Measurements from ENCODE around the gene ZNF175. TPM values are rescaled to one million over a fixed set of nuclear protein-coding genes. Genes with fewer than 3 reads are reported as not detected.

ZNF175 gene
- total and polyA plus RNA-seq, 9 of the 15 experiments (the other 6 are each of a cell fraction or from before 2014, with no cell fraction given): 3.7 to 37.9 (median 14.0) TPM

DNA sequence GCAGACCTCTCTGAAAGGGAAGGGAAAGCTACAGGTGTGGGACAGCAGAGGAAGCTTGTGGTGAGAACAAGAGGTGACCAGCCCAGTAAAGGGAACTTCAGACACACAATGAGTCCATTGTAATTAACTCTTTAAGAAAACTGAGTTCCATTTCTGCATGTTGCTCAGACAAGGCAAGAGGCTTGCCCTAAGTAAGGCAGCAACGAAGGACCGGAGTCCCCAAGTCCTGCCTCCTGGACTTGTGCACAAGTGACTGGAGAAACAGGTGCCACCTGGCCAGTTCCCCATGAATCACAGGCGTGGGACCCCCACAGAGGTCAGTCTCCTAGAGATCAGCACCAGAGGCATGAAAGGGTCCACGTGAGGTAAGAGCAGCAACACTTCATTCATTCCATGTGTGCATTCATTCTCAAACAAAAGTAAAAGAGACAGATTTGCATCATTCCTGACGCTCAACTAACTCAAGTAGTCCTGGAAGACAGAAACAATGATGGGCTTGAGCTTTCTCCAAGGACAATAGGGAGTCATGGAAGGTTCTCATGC is 24.9 kb upstream of the ZNF175 start (continued):
- TF ChIP-seq ZNF512 (tag; IDR thresholded peaks at IDR 0.05) (no peak), MCM2 (IDR thresholded peaks at IDR 0.05; ENCODE audit: low read depth) (no peak), ZNF79 (CRISPR knock-in tag; IDR thresholded peaks at IDR 0.05; ENCODE audit: low read depth) (0 out of 2 replicates have a peak, but pooled peaks have one; percentile 13), ZBTB11 (CRISPR knock-in tag; IDR thresholded peaks at IDR 0.05) (no peak), NELFE (IDR thresholded peaks at IDR 0.05; ENCODE audit: insufficient read depth, insufficient read length) (no peak), ZFP36 (IDR thresholded peaks at IDR 0.05; ENCODE audit: low read depth, low read length, partially characterized antibody) (no peak), ZNF592 (IDR thresholded peaks at IDR 0.05) (no peak), ELF2 (CRISPR knock-in tag; IDR thresholded peaks at IDR 0.05) (peak; percentile 61), ZKSCAN3 (CRISPR knock-in tag; IDR thresholded peaks at IDR 0.05) (0 out of 2 replicates have a peak, but pooled peaks have one; percentile 43)
- TF ChIP-seq, protein P1, sequence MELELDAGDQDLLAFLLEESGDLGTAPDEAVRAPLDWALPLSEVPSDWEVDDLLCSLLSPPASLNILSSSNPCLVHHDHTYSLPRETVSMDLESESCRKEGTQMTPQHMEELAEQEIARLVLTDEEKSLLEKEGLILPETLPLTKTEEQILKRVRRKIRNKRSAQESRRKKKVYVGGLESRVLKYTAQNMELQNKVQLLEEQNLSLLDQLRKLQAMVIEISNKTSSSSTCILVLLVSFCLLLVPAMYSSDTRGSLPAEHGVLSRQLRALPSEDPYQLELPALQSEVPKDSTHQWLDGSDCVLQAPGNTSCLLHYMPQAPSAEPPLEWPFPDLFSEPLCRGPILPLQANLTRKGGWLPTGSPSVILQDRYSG (tag; conservative IDR thresholded peaks at IDR 0.05; ENCODE audit: low read depth): peak; percentile 89
- TF ChIP-seq, protein P2, sequence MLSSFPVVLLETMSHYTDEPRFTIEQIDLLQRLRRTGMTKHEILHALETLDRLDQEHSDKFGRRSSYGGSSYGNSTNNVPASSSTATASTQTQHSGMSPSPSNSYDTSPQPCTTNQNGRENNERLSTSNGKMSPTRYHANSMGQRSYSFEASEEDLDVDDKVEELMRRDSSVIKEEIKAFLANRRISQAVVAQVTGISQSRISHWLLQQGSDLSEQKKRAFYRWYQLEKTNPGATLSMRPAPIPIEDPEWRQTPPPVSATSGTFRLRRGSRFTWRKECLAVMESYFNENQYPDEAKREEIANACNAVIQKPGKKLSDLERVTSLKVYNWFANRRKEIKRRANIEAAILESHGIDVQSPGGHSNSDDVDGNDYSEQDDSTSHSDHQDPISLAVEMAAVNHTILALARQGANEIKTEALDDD (IDR thresholded peaks at IDR 0.05): no peak
- TF ChIP-seq, protein P3, sequence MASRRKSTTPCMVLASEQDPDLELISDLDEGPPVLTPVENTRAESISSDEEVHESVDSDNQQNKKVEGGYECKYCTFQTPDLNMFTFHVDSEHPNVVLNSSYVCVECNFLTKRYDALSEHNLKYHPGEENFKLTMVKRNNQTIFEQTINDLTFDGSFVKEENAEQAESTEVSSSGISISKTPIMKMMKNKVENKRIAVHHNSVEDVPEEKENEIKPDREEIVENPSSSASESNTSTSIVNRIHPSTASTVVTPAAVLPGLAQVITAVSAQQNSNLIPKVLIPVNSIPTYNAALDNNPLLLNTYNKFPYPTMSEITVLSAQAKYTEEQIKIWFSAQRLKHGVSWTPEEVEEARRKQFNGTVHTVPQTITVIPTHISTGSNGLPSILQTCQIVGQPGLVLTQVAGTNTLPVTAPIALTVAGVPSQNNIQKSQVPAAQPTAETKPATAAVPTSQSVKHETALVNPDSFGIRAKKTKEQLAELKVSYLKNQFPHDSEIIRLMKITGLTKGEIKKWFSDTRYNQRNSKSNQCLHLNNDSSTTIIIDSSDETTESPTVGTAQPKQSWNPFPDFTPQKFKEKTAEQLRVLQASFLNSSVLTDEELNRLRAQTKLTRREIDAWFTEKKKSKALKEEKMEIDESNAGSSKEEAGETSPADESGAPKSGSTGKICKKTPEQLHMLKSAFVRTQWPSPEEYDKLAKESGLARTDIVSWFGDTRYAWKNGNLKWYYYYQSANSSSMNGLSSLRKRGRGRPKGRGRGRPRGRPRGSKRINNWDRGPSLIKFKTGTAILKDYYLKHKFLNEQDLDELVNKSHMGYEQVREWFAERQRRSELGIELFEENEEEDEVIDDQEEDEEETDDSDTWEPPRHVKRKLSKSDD (conservative IDR thresholded peaks at IDR 0.05; ENCODE audit: low read length): no peak

All from K562 (cell line).